NCI-H1436 treated with DMSO at 0.1 percent for 48 hours (cell line): ENCODE results near the gene PLEKHG5.

Experiments
- DNase-seq: peaks from one replicate; lab custom pipeline; 2025; lab: John Stamatoyannopoulos, UW

Gene PLEKHG5

GRCh38 chr1:6510493-6510892 lies 19.0 kb upstream of the PLEKHG5 start:
- no peak for DNase-seq

- no peak for DNase-seq
These were observed 18.4 kb upstream of the PLEKHG5 start for GRCh38 chr1:6509919-6510291.

- no peak for DNase-seq
These were observed 17.9 kb upstream of the PLEKHG5 start for GRCh38 chr1:6509220-6509918.

DNA sequence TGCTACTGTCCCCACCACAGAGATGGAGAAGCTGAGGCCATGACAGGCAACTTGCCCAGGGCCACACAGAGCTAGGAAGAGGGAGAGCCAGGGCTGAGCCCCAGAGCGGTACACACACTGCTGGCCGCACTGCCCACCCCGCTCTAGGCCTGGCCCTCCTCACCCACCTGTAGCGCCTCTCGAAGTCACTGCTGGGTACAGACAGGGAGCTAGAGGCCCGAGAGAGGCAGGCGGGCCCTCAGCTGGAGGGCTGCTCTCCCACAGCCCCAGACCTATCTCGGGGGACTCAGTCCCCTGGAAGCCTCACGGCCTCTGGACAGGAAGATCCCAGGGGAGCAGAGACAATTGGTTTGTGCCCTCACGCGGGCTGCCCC lies 17.3 kb upstream of the PLEKHG5 start:
- no peak for DNase-seq

- DNase-seq: no peak
These were observed 16.8 kb upstream of the PLEKHG5 start for GRCh38 chr1:6508154-6508815.

- no peak for DNase-seq
These were observed 16.0 kb upstream of the PLEKHG5 start for GRCh38 chr1:6507461-6507911.

DNA sequence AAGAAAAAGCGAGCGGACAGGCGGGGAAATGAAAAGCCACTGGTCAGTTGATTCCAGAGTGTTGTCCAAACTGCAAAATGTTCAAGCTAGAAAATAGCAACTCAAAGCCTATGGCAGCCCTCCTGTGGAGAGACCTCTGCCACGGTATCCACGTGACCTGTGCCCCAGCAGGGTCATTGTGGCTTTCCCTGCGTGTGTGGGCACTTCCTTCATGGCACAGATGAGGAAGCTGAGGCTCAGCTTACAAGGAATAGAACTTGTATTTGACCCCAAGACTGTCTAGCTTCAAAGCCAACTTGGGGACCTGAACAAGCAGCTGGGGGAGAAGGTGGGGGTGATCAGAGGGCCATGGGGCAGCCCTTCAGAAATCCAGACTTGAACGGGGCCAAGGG lies 15.6 kb upstream of the PLEKHG5 start:
- DNase-seq: no peak

DNA sequence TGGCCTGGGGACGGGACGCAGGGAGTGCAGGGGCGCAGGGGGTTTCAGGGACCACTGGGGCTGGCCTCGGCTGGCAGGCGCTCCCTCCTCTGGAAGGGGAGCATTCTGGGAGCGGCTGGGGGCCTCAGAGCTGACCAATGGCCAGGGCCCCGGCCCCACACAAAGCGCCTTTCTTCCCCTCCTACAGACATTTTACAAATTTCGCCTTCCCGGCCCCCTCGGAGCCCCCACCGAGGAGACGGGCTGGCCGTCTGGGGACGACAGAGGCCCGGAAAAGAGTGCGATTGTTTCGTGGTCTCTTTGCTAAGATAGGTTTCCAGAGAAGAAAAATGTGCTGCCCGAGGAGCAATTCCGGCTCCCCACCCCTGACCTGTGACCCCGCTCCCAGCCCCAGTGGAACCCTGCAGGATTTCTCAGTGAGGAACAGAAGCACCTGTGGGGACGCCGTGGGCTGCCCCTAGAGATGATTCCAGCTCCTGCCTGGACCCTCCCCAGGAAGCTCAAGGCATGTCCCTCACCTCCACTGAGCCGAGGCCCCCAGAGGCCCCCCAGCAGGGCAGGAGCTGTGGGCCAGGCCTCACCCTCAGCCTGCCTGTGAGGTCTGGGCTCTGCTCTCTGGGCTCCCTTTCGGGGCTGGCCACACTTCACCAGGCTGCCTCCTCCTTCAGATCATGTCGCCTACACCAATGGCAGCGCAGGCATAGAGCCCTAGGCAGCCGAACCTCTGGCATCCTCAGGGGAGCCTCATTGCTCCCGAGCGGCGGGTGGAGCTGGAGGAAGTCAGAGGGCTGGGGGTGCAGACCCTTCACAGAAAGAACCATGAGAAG lies 15.0 kb upstream of the PLEKHG5 start:
- DNase-seq: no peak

- DNase-seq: no peak
These were observed 14.1 kb upstream of the PLEKHG5 start for GRCh38 chr1:6505367-6506209.

DNA sequence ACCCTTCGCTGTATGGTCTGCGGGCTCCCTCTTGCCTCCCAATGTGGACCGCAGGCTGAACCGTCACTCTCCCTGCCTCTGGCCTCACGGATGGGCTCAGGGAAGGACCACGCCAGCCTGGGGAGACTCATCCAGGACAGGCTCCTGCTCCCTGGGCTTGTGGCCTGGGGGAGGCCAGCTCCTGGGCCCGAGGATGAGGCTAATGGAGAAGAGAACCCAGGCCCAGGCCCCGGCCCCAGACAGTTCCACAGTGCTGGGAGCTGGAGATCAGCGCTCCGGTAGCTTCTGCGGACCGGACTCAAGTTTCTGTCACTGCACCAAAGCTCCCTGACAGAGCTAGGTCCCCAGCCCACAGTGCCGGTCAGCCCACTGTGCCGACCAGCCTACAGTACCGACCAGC lies 13.4 kb upstream of the PLEKHG5 start:
- no peak for DNase-seq

- no peak for DNase-seq
These were observed 12.6 kb upstream of the PLEKHG5 start for GRCh38 chr1:6503884-6504602.

DNA sequence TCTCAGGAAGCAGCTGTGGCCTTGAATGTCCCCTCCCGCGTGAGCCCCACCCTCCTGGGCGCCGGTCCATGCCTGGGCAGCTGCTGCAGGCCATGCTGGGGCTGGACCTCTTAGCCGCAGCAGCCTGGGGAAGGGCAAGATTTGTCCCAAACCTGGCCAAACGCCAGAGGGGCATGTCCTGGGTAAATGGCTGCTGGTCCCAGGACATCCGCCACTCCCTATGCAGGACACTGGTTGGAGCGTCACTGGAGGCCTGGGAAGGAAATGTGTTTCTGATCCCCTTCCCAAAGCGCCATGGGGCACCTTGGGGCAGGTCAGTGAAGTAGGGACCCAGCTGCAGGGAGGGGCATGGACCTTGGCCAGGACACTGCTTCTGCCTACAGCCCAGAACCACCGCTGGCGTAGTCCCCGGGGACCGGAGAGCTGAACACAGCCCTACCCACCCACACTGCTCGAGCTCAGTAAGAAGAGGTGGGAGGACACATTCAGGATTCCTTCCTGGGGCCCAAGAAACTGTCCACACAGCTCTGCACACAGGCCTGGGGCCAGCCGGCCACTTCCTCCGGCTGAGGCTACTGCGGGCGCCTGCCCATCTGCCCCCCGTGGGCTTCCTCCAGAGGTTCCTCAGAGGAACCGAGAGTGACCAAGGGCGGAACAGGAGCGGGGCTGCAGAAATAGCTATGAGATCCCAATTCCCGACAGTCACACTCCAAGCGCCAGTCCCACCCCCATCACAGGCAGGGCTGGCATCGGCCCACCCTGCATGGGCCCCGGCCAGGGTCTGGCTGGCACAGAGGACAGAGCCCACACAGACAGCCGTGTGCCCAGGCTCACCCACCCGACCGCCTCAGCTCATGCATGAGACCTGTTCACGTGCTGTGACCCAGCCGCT lies 10.8 kb upstream of the PLEKHG5 start:
- DNase-seq: no peak

GRCh38 chr1:6501279-6501813 lies 9.9 kb upstream of the PLEKHG5 start:
- no peak for DNase-seq

DNA sequence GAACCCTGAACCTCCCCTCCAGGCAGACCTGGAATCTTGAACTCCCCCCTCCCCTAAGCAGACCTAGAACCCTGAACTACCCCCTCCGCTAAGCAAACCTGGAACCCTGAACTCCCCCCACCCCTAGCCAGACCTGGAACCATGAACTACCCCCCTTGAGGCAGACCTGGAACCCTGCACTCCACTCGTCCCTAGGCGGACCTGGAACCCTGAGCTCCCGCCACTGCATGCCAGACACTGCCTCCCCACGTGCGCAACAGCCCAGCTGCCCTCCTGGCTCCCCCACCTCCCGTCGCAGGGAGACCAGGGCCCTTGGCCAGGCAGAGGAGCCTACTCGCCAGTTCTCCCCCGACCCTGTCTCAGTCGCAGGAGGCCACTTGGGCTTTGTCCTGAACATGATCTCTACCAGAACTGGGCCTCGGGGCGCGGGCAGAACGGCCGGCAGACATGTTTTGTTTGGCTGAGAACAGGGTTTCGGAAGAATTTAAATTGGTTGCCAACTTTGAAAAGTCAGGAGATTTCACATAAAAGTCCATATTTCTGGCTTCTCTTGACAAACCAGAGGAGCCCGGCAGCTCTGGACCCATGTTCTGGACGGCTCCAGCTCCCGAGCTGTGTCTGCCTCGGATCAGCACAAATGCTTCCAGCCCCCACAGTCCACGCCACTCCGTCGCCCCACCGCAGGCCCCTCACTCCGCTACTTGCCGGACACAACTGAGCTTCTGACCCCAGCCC lies 9.2 kb upstream of the PLEKHG5 start:
- DNase-seq: no peak

GRCh38 chr1:6499296-6499695 lies 7.8 kb upstream of the PLEKHG5 start:
- DNase-seq: no peak

DNA sequence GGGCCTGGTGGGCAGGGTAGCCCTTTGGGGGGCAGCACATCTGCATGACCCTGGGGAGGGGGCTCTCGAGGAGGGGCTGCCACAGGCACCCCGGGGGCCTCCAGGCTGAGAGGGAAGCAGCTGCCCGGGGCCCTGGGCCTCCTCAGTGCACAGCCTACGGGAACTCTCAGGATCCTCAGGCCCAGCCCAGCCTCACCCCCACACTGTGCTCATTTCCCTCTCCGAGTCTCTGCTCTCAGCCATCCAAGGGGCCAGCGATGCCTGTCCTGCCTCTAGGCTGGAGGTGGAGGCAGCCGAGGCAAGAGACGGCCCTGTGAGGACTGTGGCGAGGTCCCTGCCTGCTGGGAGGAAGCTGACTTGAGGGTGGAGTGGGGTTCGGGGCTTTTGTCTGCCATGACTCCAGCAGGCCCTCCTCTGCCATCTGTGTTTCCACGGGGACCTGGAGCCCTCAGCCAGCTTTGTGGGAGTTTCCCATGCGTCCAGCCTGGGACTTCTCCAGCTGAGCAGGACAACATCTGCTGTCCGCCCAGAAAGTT lies 7.2 kb upstream of the PLEKHG5 start:
- no peak for DNase-seq

- no peak for DNase-seq
These were observed 6.6 kb upstream of the PLEKHG5 start for GRCh38 chr1:6497867-6498575.

DNA sequence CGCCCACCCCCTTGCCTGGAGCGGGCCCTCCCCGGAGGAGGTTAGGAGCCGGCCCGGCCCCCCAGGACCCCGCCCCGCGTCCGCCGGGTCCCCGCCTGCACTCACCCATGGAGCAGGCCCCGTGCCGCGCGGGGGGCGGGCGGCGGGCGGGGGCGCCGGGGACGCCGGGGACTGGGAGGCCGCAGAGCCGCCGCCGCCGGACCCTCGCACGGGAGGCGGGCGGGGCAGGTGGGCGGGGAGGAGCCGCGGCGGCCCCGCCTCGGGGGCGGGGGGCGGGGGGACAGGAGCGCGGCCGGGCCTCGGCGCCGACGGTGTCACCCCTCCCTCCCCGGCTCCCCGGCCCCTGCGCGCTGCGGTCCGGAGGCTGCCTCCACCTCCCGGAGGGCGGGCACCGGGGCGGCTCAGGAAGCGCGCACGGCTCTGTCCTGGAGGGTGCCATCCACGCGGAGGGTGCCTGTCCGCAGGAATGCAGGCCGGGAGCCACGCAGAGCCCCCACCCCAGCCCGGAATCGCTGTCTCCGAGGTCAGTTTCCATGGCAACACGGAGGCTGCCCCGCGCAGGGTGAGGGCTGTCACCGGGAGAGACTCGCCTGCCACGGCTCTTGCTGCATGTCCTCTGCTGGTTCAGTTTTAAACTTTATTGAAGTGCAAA lies 5.9 kb upstream of the PLEKHG5 start:
- no peak for DNase-seq
